ENCODE data around the gene CFAP57.

CFAP57 gene

DNA sequence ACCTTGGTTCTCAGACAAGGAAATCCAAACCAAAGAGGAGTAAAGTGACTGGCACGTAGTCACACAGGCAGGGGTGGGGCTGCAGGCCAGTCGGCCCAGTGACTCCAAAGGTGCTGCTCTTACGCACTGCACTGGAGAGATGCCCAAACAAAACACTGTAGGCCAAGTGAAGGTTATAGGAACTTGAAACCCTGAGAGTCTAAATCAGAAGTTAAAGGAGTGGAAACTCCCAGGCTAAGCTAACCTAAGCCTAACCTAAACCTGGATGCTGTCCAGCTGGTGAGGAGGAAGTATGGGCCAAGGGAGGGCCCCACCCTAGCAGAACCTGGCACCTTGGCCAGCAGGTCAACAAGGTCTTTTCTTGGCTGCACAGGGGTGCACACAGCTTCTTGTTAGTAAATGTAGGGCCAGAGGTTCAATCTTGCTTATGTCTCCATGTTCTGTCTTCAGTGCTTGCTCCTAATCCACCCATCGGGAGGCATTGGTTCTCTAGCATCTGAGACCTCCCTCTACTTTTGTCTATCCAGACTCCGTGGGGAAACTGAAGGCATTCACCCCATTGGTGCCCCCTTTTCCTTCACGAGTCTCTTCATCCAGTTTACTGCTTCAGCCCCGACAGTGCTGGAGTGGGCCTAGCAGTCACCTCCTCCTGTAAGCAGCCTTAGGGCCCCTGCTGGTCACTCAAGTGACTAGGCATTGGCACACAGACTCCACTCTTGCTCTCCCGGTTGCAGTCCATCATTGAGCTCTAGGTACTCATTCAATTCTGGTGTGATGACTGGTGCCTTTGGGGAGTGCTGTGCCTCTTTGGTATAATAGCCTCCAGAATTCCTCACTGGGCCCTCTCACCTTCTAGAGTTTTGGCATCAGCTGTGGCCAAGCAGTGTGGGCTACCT lies 84.8 kb downstream of the CFAP57 start:
- DNase-seq = no peak

- no peak for DNase-seq
Measured at GRCh38 chr1:43258370-43258769, 86.2 kb downstream of the CFAP57 start.

DNA sequence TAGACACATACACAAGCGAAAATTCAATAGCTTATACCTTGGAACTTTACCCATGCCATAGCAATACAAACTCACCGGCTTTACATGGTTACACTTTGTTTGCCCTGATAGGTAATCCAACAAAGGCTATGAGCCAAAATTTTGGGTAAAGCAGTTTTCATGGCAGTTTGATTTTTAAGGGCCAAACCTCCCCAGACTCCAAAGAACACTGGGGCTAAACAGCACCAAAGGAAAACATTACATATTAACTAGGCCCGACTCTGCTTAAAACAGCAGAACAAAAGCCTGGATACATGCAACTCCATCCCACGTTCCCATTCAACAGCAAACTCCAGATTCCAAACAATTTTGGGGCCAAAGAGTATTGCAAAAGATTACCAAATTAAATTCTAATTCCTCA lies 93.3 kb downstream of the CFAP57 start:
- DNase-seq = no peak

DNA sequence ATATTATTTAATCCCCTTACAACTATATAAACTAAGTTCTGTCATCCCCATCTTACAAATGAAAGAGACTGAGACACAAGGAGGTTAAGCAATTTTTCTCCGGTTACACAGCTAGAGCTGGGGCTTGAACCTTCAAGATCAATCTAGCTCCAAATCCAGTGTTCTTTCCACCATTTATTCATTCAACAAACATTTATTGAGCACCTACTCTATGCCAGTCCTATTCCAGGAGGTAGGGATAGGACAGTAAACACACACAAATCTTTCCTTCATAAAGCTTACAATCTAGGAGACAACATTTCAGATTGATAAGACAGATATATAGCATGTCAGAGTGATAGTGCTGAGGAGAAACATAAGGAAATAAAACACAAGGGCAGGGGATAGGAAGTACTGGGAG lies 94.8 kb downstream of the CFAP57 start:
- no peak for DNase-seq

DNA sequence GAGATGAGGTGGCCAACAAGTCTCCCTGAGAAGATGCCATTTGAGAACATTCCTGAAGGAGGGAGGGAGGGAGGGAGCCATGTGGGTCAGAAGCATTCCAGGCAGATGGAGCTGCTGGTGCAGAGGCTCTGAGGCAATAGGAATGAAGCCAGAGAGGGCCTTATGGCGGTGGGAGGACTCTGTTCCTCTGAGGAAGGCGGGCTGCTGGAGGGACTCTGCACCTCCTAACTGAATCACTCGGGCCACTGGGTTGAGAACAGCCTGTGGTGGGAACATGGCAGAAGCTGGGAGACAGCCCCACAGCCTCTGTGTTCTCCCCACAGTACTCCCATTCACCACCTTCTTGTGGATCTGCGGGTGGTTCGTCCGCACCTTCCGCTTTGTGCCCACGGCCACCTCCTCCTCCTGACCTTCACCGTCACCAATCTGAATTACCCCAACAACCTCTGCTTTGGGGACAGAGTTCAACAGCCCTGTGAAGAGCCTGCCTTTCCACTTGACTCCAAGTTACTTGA lies 95.2 kb downstream of the CFAP57 start:
- no peak for DNase-seq

GRCh38 chr1:43267818-43268425 lies 95.8 kb downstream of the CFAP57 start:
- no peak for DNase-seq

DNA sequence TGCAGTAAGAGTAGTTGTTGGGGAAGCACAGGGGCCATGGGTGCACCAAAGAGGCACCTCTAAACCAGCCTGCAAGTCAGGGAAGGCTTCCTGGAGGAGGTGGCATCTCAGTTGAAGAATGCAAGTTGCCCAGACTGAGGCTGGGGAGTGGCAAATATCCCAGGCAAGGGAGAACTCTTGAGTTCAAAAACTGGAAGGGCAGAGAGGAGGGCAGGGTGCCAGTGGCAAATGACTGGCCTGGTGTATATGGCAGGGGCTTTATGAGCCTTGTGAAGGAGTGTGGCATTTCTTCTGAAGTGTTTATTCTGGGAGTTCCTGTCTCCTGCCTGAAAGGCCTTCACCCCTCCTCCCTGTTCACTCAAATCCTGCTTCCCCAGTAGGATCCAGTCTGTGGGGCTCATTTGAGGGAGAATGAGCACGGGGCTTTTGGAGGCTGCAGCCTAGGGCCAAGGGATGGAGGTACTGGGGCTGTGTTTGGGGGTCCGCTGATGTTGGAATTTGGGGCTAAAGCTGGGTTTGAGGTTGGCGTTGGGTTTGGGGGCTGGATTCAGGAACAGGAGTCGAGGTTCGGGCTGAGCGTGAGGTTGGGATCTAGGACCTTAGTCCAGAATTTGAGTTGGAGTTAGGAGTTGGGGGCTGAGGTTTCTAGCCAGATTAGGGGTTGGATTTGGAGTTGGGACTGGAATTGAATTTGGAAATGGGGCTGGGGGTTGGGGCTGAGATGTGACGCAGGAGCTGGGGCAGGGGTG lies 97.7 kb downstream of the CFAP57 start, which contains the start of gene TMEM125:
Gene TMEM125, plus strand, starts transcription at position 357 of the 749 bp plus-strand sequence. CDS start 2,740 bp downstream, outside the sequence.
- DNase-seq = no peak

DNA sequence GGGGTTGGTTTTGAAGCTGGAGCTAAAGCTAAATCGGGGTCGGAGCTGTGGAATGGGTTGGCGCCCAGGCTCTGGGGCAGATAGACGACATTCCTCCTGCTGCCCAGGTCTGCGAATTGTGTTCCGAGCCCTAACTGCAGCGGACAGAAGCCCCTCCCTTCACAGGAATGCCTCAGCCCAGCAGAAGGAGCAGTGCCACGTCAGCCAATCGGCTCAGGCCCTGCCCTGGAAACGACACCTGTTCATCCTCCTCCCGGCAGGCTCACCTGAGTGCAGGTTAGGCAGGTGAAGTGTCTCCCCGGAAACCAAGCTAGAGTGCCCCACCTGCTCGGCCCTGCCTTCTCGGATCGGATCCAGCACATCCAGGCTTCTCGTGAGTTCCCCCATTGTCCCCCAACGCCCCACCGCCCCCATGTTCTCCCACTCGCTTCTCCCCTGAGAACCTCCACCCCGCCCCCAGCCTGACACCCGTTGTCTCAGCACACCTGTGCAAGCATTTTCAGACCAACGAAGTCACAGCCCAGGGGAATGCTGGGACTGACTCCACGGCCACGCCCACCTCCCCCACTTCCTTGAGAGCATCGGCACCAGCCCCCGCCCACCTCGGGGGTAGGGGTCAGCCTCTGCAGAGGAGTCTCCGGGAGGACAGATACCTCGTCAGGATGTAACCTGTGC lies 98.4 kb downstream of the CFAP57 start:
- no peak for DNase-seq

GRCh38 chr1:43271186-43272118 lies 99.3 kb downstream of the CFAP57 start:
- no peak for DNase-seq

- no peak for DNase-seq
Measured at GRCh38 chr1:43272161-43272560, 100.0 kb downstream of the CFAP57 start.

DNA sequence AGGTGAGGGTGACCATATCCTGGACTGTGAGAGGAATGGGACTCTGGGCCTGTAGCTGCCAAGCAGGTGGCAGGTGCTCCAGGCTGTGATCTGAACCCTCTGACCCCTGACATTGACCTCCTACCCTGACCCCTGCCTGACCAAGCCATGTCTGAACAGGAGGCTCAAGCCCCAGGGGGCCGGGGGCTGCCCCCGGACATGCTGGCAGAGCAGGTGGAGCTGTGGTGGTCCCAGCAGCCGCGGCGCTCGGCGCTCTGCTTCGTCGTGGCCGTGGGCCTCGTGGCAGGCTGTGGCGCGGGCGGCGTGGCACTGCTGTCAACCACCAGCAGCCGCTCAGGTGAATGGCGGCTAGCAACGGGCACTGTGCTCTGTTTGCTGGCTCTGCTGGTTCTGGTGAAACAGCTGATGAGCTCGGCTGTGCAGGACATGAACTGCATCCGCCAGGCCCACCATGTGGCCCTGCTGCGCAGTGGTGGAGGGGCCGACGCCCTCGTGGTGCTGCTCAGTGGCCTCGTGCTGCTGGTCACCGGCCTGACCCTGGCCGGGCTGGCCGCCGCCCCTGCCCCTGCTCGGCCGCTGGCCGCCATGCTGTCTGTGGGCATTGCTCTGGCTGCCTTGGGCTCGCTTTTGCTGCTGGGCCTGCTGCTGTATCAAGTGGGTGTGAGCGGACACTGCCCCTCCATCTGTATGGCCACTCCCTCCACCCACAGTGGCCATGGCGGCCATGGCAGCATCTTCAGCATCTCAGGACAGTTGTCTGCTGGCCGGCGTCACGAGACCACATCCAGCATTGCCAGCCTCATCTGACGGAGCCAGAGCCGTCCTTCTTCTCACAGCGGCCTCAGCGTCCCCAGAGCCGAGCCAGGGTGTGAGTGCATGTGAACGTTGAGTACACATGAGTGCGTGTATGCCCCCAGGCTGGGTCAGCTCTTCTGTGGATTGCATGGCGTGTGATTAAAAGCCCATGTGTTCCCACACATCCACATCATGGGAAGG lies 100.7 kb downstream of the CFAP57 start:
- no peak for DNase-seq

GRCh38 chr1:43273708-43274107 lies 101.6 kb downstream of the CFAP57 start:
- DNase-seq = no peak

GRCh38 chr1:43274125-43274803 lies 102.1 kb downstream of the CFAP57 start:
- DNase-seq = no peak

DNA sequence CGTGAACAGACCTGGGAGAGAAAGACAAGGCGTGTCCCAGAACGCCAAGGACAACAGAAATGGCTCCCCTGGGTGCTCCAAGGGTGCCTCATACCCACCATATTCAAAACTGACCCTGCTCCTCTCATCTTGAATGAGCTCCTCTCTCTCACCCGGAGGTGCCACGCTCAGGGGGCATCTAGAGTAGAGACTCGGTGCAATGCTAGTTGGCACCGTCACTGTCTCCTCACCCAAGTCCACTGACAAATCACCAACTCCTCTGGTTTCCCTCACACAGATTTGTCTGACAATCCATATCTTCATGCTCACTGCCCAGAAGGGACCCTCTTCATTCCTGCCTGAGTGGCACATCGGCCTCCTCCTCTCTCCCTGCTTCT lies 102.7 kb downstream of the CFAP57 start:
- DNase-seq = no peak

DNA sequence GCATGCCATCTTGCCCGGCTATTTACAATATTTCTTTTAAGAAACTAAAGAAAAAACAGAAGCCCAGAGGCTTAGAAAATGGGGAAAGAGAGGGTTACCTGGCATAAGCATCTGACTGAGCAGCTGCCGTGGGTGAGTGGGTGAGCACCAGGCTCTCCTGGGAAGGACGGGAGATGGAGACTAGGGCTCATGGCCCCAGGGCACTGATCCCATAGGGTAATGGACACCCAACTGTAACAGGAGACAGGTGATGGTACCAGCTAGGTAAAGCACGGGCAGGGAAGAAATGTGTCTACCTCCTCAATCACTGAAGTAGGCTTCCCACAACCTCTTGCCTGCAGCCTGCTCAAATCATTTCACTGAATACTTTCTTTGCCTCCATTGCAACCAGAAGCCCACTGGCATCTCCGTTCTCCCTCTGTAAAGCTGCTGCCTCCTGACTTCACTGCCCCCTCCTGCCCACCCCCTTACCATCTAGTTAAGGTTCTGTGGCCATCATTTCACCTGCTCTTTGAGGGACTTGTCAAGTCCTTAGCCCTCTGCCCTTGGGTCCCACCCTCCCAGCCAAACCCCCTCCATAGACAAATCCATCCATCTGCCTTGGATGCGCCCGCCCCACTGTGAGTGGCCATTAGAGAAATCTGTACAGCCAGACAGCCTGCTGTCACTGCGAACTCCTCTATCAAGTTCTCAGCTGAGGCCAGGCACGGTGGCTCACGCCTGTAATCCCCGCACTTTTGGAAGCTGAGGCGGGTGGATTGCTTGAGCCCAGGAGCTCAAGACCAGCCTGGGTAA lies 103.9 kb downstream of the CFAP57 start:
- no peak for DNase-seq

- DNase-seq = no peak
Measured at GRCh38 chr1:43276673-43277072, 104.5 kb downstream of the CFAP57 start.

DNA sequence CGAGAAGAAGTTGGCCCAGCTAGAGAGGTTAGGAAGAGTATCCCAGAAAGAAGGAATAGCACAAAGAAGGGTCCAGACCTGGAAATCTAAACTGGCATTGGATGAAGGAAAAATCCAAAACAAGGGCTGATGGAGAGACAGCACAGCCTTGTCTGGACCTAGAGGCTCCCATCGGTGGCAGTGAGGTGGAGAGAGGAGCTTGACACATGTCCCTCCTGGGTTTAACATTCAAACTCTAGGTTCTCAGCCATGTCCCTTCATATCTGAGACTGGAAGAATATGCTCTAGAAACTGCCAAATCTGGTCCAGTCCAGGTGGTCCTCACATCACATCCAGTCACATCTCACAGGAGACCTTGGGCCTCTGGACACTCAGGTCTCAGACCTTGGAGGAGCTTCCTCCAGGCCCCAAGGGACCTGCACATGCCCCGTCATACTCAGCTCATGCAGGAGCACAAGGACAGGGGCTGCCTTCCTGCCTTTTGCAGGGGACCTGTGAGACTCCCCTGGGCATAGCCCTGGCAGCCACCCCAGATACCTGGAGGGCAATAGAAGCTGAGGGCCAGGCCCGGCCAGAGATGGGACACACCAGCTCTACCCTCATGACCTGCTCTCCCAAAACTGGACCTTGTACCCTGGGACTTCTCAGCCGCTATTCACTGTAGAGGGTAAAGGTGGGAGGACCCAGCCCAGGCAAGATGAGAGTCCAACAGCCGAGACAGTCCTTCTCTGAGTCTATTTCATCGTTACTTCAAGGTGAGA lies 105.2 kb downstream of the CFAP57 start:
- DNase-seq = no peak

GRCh38 chr1:43279161-43279560 lies 107.0 kb downstream of the CFAP57 start:
- no peak for DNase-seq

Measured in cerebellar nuclear complex (tissue), 1 donor.